Measurements from ENCODE around the gene DUSP15.

GRCh38 chr20:31840906-31841816, 29.2 kb downstream of the DUSP15 start:
- TF ChIP-seq CTCF (IDR thresholded peaks at IDR 0.05) = no peak
- TF ChIP-seq POLR2A (IDR thresholded peaks at IDR 0.05) = no peak
- no peak for TF ChIP-seq EP300 (IDR thresholded peaks at IDR 0.05)

All from ovary (tissue), 3 donors.